H9 (cell line): ENCODE results near the gene RAB3GAP2. TPM values are rescaled to one million over a fixed set of nuclear protein-coding genes. Genes with fewer than 3 reads are reported as not detected.
"Not testable (repeated sequence)": the region's sequence is repeated elsewhere in the genome, so short reads cannot be mapped to it uniquely, and the experiment has no call there.

Experiments
- DNase-seq: peaks from one replicate; pipeline ENCODE4 v3.0.0-alpha.2; 2017
- H2AFZ ChIP-seq: one replicate; pipeline ENCODE4 v1.6.1; 2013; ENCODE audit warnings: mild to moderate bottlenecking, low read length, control low read depth, moderate library complexity
- H2AK5ac ChIP-seq: 2 replicates; pipeline ENCODE4 v1.6.1; 2013; ENCODE audit warnings: low read length, control low read depth, mixed read lengths; ENCODE audit not compliant: insufficient read length
- H2BK120ac ChIP-seq: one replicate; pipeline ENCODE4 v1.6.1; 2013; ENCODE audit warnings: low read depth, mild to moderate bottlenecking, low read length, control low read depth, inconsistent platforms; ENCODE audit not compliant: poor library complexity, severe bottlenecking
- H2BK12ac ChIP-seq: 2 replicates; pipeline ENCODE4 v1.6.1; 2013; ENCODE audit warnings: low read length, control low read depth, mixed read lengths, low read depth; ENCODE audit not compliant: insufficient read length
- H2BK15ac ChIP-seq: 2 replicates; pipeline ENCODE4 v1.6.1; 2013; ENCODE audit warnings: low read depth, low read length, control low read depth
- H2BK20ac ChIP-seq: one replicate; pipeline ENCODE4 v1.6.1; 2013; ENCODE audit warnings: low read depth, mild to moderate bottlenecking, low read length, control low read depth, inconsistent platforms; ENCODE audit not compliant: poor library complexity, severe bottlenecking
- H2BK5ac ChIP-seq: 2 replicates; pipeline ENCODE4 v1.6.1; 2013; ENCODE audit warnings: low read length, control low read depth, mixed read lengths; ENCODE audit not compliant: insufficient read length
- H3K14ac ChIP-seq: 2 replicates; pipeline ENCODE4 v1.6.1; 2013; ENCODE audit warnings: low read length, control low read depth; ENCODE audit not compliant: insufficient read depth
- H3K18ac ChIP-seq: 2 replicates; pipeline ENCODE4 v1.6.1; 2013; ENCODE audit warnings: low read depth, mild to moderate bottlenecking, mixed read lengths, low read length, control low read depth; ENCODE audit not compliant: insufficient read length
- H3K23ac ChIP-seq: 2 replicates; pipeline ENCODE4 v1.6.1; 2013; ENCODE audit warnings: low read length, control low read depth, mixed read lengths, low read depth; ENCODE audit not compliant: insufficient read length
- H3K23me2 ChIP-seq: 2 replicates; pipeline ENCODE4 v1.6.1; 2013; ENCODE audit warnings: low read depth, mild to moderate bottlenecking, mixed read lengths, low read length, control low read depth; ENCODE audit not compliant: insufficient read length, poor library complexity, severe bottlenecking
- H3K27ac ChIP-seq: 2 replicates; pipeline ENCODE4 v1.5.1; 2013; ENCODE audit warnings: low read length, control low read depth, mixed read lengths, low read depth; ENCODE audit not compliant: insufficient read length
- H3K27me3 ChIP-seq: 2 replicates; pipeline ENCODE4 v1.6.1; 2013; ENCODE audit warnings: low read length, control low read depth, inconsistent platforms; ENCODE audit not compliant: insufficient read depth
- H3K4ac ChIP-seq: 2 replicates; pipeline ENCODE4 v1.6.1; 2013; ENCODE audit warnings: low read depth, mild to moderate bottlenecking, control low read depth, inconsistent platforms, low read length, moderate library complexity
- H3K4me1 ChIP-seq: 2 replicates; pipeline ENCODE4 v1.6.1; 2013; ENCODE audit warnings: low read length, control low read depth, inconsistent platforms; ENCODE audit not compliant: insufficient read depth
- H3K4me2 ChIP-seq: 2 replicates; pipeline ENCODE4 v1.6.1; 2013; ENCODE audit warnings: low read length, control low read depth, mixed read lengths; ENCODE audit not compliant: insufficient read length, insufficient read depth
- H3K56ac ChIP-seq: 2 replicates; pipeline ENCODE4 v1.6.1; 2013; ENCODE audit warnings: low read depth, mild to moderate bottlenecking, mixed read lengths, low read length, control low read depth; ENCODE audit not compliant: insufficient read length
- H3K79me1 ChIP-seq: 2 replicates; pipeline ENCODE4 v1.6.1; 2013; ENCODE audit warnings: low read depth, mild to moderate bottlenecking, moderate library complexity, low read length, control low read depth, inconsistent platforms; ENCODE audit not compliant: insufficient read depth, poor library complexity, severe bottlenecking
- H3K79me2 ChIP-seq: 2 replicates; pipeline ENCODE4 v1.6.1; 2013; ENCODE audit warnings: low read length, control low read depth, inconsistent platforms; ENCODE audit not compliant: insufficient read depth
- H3K9ac ChIP-seq: 2 replicates; pipeline ENCODE4 v1.6.1; 2013; ENCODE audit warnings: low read length, control low read depth, mixed read lengths; ENCODE audit not compliant: insufficient read length; ENCODE audit errors: extremely low read depth
- H3K9me3 ChIP-seq: one replicate; pipeline ENCODE4 v1.6.1; 2013; ENCODE audit warnings: low read depth, low read length, inconsistent platforms; ENCODE audit not compliant: control insufficient read depth
- H3T11ph ChIP-seq: one replicate; pipeline ENCODE4 v1.6.1; 2013; ENCODE audit warnings: mild to moderate bottlenecking, low read length, control low read depth, inconsistent platforms
- H4K20me1 ChIP-seq: one replicate; pipeline ENCODE4 v1.6.1; 2013; ENCODE audit not compliant: control insufficient read depth, insufficient read length, insufficient read depth
- H4K5ac ChIP-seq: 2 replicates; pipeline ENCODE4 v1.6.1; 2013; ENCODE audit warnings: low read depth, mild to moderate bottlenecking, mixed read lengths, low read length, control low read depth; ENCODE audit not compliant: insufficient read length
- H4K8ac ChIP-seq: replicated peaks from 2 replicates; pipeline ENCODE4 v1.6.1; 2013; ENCODE audit warnings: low read length, control low read depth, mixed read lengths, low read depth; ENCODE audit not compliant: insufficient read length
- H4K91ac ChIP-seq: 2 replicates; pipeline ENCODE4 v1.6.1; 2013; ENCODE audit warnings: low read depth, mild to moderate bottlenecking, moderate library complexity, mixed read lengths, low read length, control low read depth; ENCODE audit not compliant: insufficient read length
- H3K27ac Mint-ChIP-seq, 3 experiments: 2 replicates in 2 of 3; 3 replicates in 1 of 3; pipeline ENCODE4 v1.8.0; 2020 to 2021; ENCODE audit warnings: mixed read lengths in 3 of 3, mild to moderate bottlenecking in 1 of 3, moderate library complexity in 1 of 3
- H3K27me3 Mint-ChIP-seq: 2 replicates; pipeline ENCODE4 v1.8.0; 2021; ENCODE audit warnings: low read depth, mild to moderate bottlenecking, moderate library complexity, mixed read lengths
- H3K36me3 Mint-ChIP-seq, 3 experiments: 2 replicates in 2 of 3; 3 replicates in 1 of 3; pipeline ENCODE4 v1.8.0; 2020 to 2021; ENCODE audit warnings: low read depth in 3 of 3, mixed read lengths in 3 of 3; ENCODE audit not compliant: insufficient read depth in 1 of 3
- H3K4me1 Mint-ChIP-seq, 2 experiments: 2 replicates each; pipeline ENCODE4 v1.8.0; 2020; ENCODE audit warnings: mixed read lengths in 2 of 2
- H3K4me3 Mint-ChIP-seq, 2 experiments: 2 replicates in 1 of 2; 3 replicates in 1 of 2; pipeline ENCODE4 v1.8.0; 2020 to 2021; ENCODE audit warnings: mild to moderate bottlenecking in 2 of 2, mixed read lengths in 2 of 2, moderate library complexity in 1 of 2
- H3K9me3 Mint-ChIP-seq, 2 experiments: 2 replicates in 1 of 2; 3 replicates in 1 of 2; pipeline ENCODE4 v1.8.0; 2020; ENCODE audit warnings: mild to moderate bottlenecking in 2 of 2, mixed read lengths in 2 of 2, moderate library complexity in 1 of 2
- WGBS: extraction: QIAGEN DNeasy Blood & Tissue Kit; methylation state at CpG from one replicate; pipeline ENCODE4 v1.1.7; 2013; ENCODE audit warnings: missing lambda C conversion rate, low lambda C conversion rate, mixed read lengths; ENCODE audit not compliant: insufficient read length; ENCODE audit errors: extremely low coverage; 5-methylcytosine and 5-hydroxymethylcytosine counted together
- total RNA-seq: library from RNA; stranded (reverse); gene quantifications from 2 replicates; pipeline ENCODE4 v1.2.1, GENCODE V29; 2021
- TF ChIP-seq, protein P1 (sequence below): fragments of 200-600 bp; sonication (generic); conservative IDR thresholded peaks from 3 replicates; pipeline ENCODE4 v1.8.0; 2021; ENCODE audit warnings: antibody characterized with exemption, mild to moderate bottlenecking

The RAB3GAP2 gene
- total RNA-seq, 1 experiment from 2014 or later, result 48.3 TPM

DNA sequence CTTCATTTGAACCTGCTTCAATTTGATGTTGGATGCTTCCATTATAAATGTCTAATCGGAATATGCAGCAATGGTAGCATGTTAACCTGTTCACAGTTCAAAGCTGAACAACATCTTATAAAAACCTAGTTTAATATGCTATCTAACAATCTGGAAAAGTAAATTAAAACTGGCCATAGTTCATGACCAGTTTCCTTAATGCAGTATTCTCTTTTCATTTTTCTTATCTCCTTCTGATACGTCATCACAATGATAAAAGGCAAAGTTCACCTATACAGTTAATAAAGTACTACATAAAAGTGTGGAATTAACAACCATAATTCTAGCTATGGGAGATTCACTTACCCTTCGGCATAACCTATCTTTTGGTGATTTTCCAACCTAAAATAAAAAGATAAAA lies 113.2 kb downstream of the RAB3GAP2 start:
- Histone ChIP-seq H3K23ac (no peak overlapping the region), H3K4me1 (no peaks in the 10 kb centered on the region), H2BK5ac (no peak overlapping the region), H2BK20ac (no peak overlapping the region), H4K91ac (no peak overlapping the region), H3K79me1 (no peaks in the 10 kb centered on the region), H3K14ac (no peak overlapping the region), H4K20me1 (no peaks in the 10 kb centered on the region), H3K4ac (no peak overlapping the region), H3K23me2 (no peaks in the 10 kb centered on the region), H2AFZ (no peak overlapping the region), H3T11ph (no peak overlapping the region), H3K18ac (no peak overlapping the region), H3K56ac (no peak overlapping the region), H3K4me2 (no peak overlapping the region), H3K9me3 (no peaks in the 10 kb centered on the region), H3K27me3 (no peaks in the 10 kb centered on the region), H4K8ac (no peak overlapping the region), H2BK15ac (no peak overlapping the region), H4K5ac (no peak overlapping the region), H2AK5ac (no peak overlapping the region), H2BK120ac (no peak overlapping the region), H3K27ac (no peak overlapping the region), H3K79me2 (no peaks in the 10 kb centered on the region), H3K9ac (no peak overlapping the region), H2BK12ac (no peak overlapping the region)
- Mint-ChIP-seq H3K9me3 (no peaks in the 10 kb centered on the region), H3K27ac (no peak overlapping the region), H3K4me1 (0 out of 4 replicates have a peak, but pooled peaks cover 0 to 3% of the 10 kb centered on the region in 2 experiments), H3K27me3 (no peaks in the 10 kb centered on the region), H3K4me3 (no peak overlapping the region), H3K36me3 (peaks cover 15 to 52% (median 41%) of the 10 kb centered on the region in 3 experiments; a peak in 6 of 7 replicates)
- WGBS, result no CpG with 5 or more reads among the region's 3 CpGs
- no peak for DNase-seq
- TF ChIP-seq, protein P1, sequence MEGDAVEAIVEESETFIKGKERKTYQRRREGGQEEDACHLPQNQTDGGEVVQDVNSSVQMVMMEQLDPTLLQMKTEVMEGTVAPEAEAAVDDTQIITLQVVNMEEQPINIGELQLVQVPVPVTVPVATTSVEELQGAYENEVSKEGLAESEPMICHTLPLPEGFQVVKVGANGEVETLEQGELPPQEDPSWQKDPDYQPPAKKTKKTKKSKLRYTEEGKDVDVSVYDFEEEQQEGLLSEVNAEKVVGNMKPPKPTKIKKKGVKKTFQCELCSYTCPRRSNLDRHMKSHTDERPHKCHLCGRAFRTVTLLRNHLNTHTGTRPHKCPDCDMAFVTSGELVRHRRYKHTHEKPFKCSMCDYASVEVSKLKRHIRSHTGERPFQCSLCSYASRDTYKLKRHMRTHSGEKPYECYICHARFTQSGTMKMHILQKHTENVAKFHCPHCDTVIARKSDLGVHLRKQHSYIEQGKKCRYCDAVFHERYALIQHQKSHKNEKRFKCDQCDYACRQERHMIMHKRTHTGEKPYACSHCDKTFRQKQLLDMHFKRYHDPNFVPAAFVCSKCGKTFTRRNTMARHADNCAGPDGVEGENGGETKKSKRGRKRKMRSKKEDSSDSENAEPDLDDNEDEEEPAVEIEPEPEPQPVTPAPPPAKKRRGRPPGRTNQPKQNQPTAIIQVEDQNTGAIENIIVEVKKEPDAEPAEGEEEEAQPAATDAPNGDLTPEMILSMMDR, result no peak

DNA sequence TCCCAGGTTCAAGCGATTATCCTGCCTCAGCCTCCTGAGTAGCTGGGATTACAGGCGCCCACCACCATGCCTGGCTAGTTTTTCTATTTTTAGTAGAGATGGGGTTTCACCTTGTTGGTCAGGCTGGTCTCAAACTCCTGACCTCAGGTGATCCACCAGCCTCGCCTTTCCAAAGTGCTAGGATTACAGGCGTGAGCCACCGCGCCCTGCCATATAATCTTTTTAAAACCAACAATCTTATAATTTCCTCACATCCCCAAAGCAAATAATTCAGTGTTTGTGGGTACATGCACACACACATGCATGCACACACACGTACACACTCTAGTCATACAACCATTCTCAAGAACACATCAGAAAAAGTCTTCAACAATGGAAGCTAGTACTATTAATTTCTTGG lies 113.7 kb downstream of the RAB3GAP2 start:
- H2BK15ac ChIP-seq, H3K27ac ChIP-seq, H2BK5ac ChIP-seq, H3K9me3 ChIP-seq, H2AK5ac ChIP-seq, H3K23ac ChIP-seq, H3K27me3 Mint-ChIP-seq, H2BK12ac ChIP-seq, H2BK20ac ChIP-seq, H3K79me2 ChIP-seq, H4K91ac ChIP-seq, H2AFZ ChIP-seq, H3K4me1 Mint-ChIP-seq, H3K79me1 ChIP-seq, H3K4me2 ChIP-seq, H3K4ac ChIP-seq, H3K56ac ChIP-seq, H3K4me1 ChIP-seq, H3T11ph ChIP-seq, H4K8ac ChIP-seq, H3K9me3 Mint-ChIP-seq, DNase-seq, H3K27me3 ChIP-seq, H3K14ac ChIP-seq, H3K9ac ChIP-seq, H3K4me3 Mint-ChIP-seq, H2BK120ac ChIP-seq, H4K5ac ChIP-seq, H3K23me2 ChIP-seq, H4K20me1 ChIP-seq, H3K18ac ChIP-seq: not testable (repeated sequence)
- H3K36me3 Mint-ChIP-seq, result peaks cover 18 to 56% (median 45%) of the 10 kb centered on the region in 3 experiments; a peak in 6 of 7 replicates
- WGBS, result no CpG with 5 or more reads among the region's 7 CpGs
- 0 out of 7 replicates have a peak overlapping the region, but pooled peaks of 1 of the 3 experiments have one; percentile 8 for H3K27ac Mint-ChIP-seq
